Measurements from ENCODE around the gene SLC46A1.

- TF ChIP-seq CTCF (IDR thresholded peaks at IDR 0.05) (no peak), POLR2A (IDR thresholded peaks at IDR 0.05) (no peak)
Measured at GRCh38 chr17:28347261-28347891, 58.6 kb downstream of the SLC46A1 start.
